GM23248 (cell line): ENCODE measurements around the gene BRI3BP. TPM values are rescaled to one million over a fixed set of nuclear protein-coding genes. Genes with fewer than 3 reads are reported as not detected.

Source experiments
- DNase-seq: peaks from one replicate; pipeline ENCODE4 v3.0.0-alpha.2; 2015
- H2AFZ ChIP-seq: fragments of 200-600 bp; sonication (generic); 2 replicates; pipeline ENCODE4 v1.6.1; 2016; ENCODE audit warnings: antibody characterized with exemption
- H3F3A ChIP-seq: fragments of 200-600 bp; sonication (generic); 2 replicates; pipeline ENCODE4 v1.6.1; 2016; ENCODE audit warnings: mild to moderate bottlenecking, antibody characterized with exemption, mixed run types; ENCODE audit not compliant: insufficient read depth
- H3K27ac ChIP-seq: fragments of 200-600 bp; sonication (generic); 2 replicates; pipeline ENCODE4 v1.5.1; 2016; ENCODE audit warnings: mild to moderate bottlenecking
- H3K27me3 ChIP-seq: fragments of 200-600 bp; sonication (generic); replicated peaks from 2 replicates; pipeline ENCODE4 v1.6.1; 2016; ENCODE audit warnings: mild to moderate bottlenecking; ENCODE audit not compliant: insufficient read depth
- H3K36me3 ChIP-seq: fragments of 200-600 bp; sonication (generic); 2 replicates; pipeline ENCODE4 v1.6.1; 2016; ENCODE audit warnings: low read depth, mild to moderate bottlenecking
- H3K4me1 ChIP-seq: fragments of 200-600 bp; sonication (generic); 2 replicates; pipeline ENCODE4 v1.6.1; 2016; ENCODE audit warnings: mild to moderate bottlenecking; ENCODE audit not compliant: insufficient read depth
- H3K4me2 ChIP-seq: fragments of 200-600 bp; sonication (generic); one replicate; pipeline ENCODE4 v1.6.1; 2016; ENCODE audit warnings: mild to moderate bottlenecking; ENCODE audit not compliant: unreplicated experiment
- H3K4me3 ChIP-seq: fragments of 200-600 bp; sonication (generic); 2 replicates; pipeline ENCODE4 v1.5.1; 2016; ENCODE audit warnings: mild to moderate bottlenecking
- H3K79me2 ChIP-seq: fragments of 200-600 bp; sonication (generic); 2 replicates; pipeline ENCODE4 v1.6.1; 2016; ENCODE audit warnings: mild to moderate bottlenecking; ENCODE audit not compliant: insufficient read depth
- H3K9ac ChIP-seq: fragments of 200-600 bp; sonication (generic); 2 replicates; pipeline ENCODE4 v1.6.1; 2016; ENCODE audit warnings: mild to moderate bottlenecking
- H3K9me2 ChIP-seq: fragments of 200-600 bp; sonication (generic); 2 replicates; pipeline ENCODE4 v1.6.1; 2016; ENCODE audit warnings: mixed run types, mild to moderate bottlenecking, moderate library complexity; ENCODE audit not compliant: insufficient read depth
- H3K9me3 ChIP-seq: fragments of 200-600 bp; sonication (generic); one replicate; pipeline ENCODE4 v1.6.1; 2017; ENCODE audit warnings: low read depth
- H4K20me1 ChIP-seq: fragments of 200-600 bp; sonication (generic); 2 replicates; pipeline ENCODE4 v1.6.0; 2016; ENCODE audit not compliant: insufficient read depth
- EZH2 ChIP-seq: fragments of 200-600 bp; sonication (generic); IDR thresholded peaks from 2 replicates; pipeline ENCODE4 v1.6.1; 2018; ENCODE audit warnings: antibody characterized with exemption, mild to moderate bottlenecking; ENCODE audit not compliant: insufficient read depth, poor library complexity, severe bottlenecking
- EZH2phosphoT487 ChIP-seq: fragments of 200-600 bp; sonication (generic); IDR thresholded peaks from 2 replicates; pipeline ENCODE4 v1.6.1; 2018; ENCODE audit warnings: antibody characterized with exemption, moderate library complexity, mild to moderate bottlenecking, low read depth; ENCODE audit not compliant: insufficient read depth
- WGBS, 2 experiments: methylation state at CpG; one replicate each; pipeline ENCODE4 v1.1.6; 2015 to 2017; ENCODE audit warnings: low lambda C conversion rate in 2 of 2, low coverage in 1 of 2; ENCODE audit errors: missing lambda C conversion rate in 2 of 2; 5-methylcytosine and 5-hydroxymethylcytosine counted together
- in situ Hi-C: fragments of 300-500 bp; cut with MboI; formaldehyde crosslinking; loops from 2 replicates; pipeline ENCODE4 v1.15.0; 2020
- polyA plus RNA-seq: library from polyadenylated mRNA; unstranded; fragments of >200 nt; fragmentation: Nextera tagmentation; extraction: Ambion mirVana; gene quantifications from 2 replicates; pipeline ENCODE4 v1.2.1, GENCODE V29; 2016
- small RNA-seq: library from RNA; depleted of rRNA; stranded (forward); fragments of <200 nt; gene quantifications from one replicate; pipeline ENCODE3, GENCODE V24; 2014; ENCODE audit warnings: low read depth, low replicate concordance
- total RNA-seq: library from RNA; depleted of rRNA; stranded (reverse); fragments of >200 nt; shearing (Covaris generic); gene quantifications from 2 replicates; pipeline ENCODE4 v1.2.3, GENCODE V29; 2014; rRNA removed

Gene BRI3BP
- total and polyA plus RNA-seq, 2 experiments from 2014 or later: 3.5 to 4.2 TPM

- no peak overlapping the region for H3K4me3 ChIP-seq
- DNase-seq: no peak
- H3K27ac ChIP-seq: no peak overlapping the region
- peaks cover 20% of the 10 kb centered on the region; the same call in 1 of the 2 replicates for H3K79me2 ChIP-seq
- H3K9me3 ChIP-seq: no peaks in the 10 kb centered on the region
- TF ChIP-seq EZH2phosphoT487 (no peak), EZH2 (no peak)
- H3K9me2 ChIP-seq: no peaks in the 10 kb centered on the region
- no peak overlapping the region for H3K9ac ChIP-seq
- no peaks in the 10 kb centered on the region for H3K36me3 ChIP-seq
- peaks cover 7% of the 10 kb centered on the region for H3F3A ChIP-seq
- peaks cover 6% of the 10 kb centered on the region; the same call in 1 of the 2 replicates for H3K4me1 ChIP-seq
- H2AFZ ChIP-seq: no peak overlapping the region
- in situ Hi-C loops: no loop called here
- no peaks in the 10 kb centered on the region for H3K27me3 ChIP-seq
- H3K4me2 ChIP-seq: no peak overlapping the region
- H4K20me1 ChIP-seq: no peaks in the 10 kb centered on the region
- WGBS, 2 experiments: 93 to 94% methylated on average over 6 of the region's 6 CpGs
Observed at GRCh38 chr12:125076103-125076502, 82.7 kb downstream of the BRI3BP start.

- DNase-seq: no peak
- Histone ChIP-seq H3K9me2 (no peaks in the 10 kb centered on the region), H3K9me3 (no peaks in the 10 kb centered on the region)
Observed at GRCh38 chr12:125079084-125079483, 85.6 kb downstream of the BRI3BP start.

GRCh38 chr12:125079648-125080645 is 86.5 kb downstream of the BRI3BP start:
- H3K4me3 ChIP-seq: peak overlapping the region; percentile 62
- no peaks in the 10 kb centered on the region for H3K9me2 ChIP-seq
- H4K20me1 ChIP-seq: no peaks in the 10 kb centered on the region
- H3K4me1 ChIP-seq: peaks cover 6% of the 10 kb centered on the region; the same call in 1 of the 2 replicates
- H3F3A ChIP-seq: peaks cover 7% of the 10 kb centered on the region
- H3K36me3 ChIP-seq: no peaks in the 10 kb centered on the region
- peak overlapping the region; percentile 79 for H2AFZ ChIP-seq
- H3K27ac ChIP-seq: peak overlapping the region; percentile 95
- H3K4me2 ChIP-seq: peak overlapping the region; percentile 87
- no peaks in the 10 kb centered on the region for H3K79me2 ChIP-seq
- DNase-seq: peak; percentile 92
- peak overlapping the region; percentile 82 for H3K9ac ChIP-seq
- H3K9me3 ChIP-seq: no peaks in the 10 kb centered on the region
- in situ Hi-C loops: no loop called here
- H3K27me3 ChIP-seq: no peaks in the 10 kb centered on the region
- 24 to 25% methylated on average over 15 of the region's 15 CpGs for WGBS, 2 experiments
- TF ChIP-seq EZH2phosphoT487 (no peak), EZH2 (no peak)

More at GRCh38 chr12:125079084-125079483, 85.6 kb downstream of the BRI3BP start:
- Histone ChIP-seq H3F3A (peaks cover 7% of the 10 kb centered on the region), H3K9ac (no peak overlapping the region), H4K20me1 (no peaks in the 10 kb centered on the region), H3K4me2 (no peak overlapping the region), H3K27me3 (no peaks in the 10 kb centered on the region), H3K36me3 (no peaks in the 10 kb centered on the region), H3K4me1 (peaks cover 6% of the 10 kb centered on the region; the same call in 1 of the 2 replicates), H3K4me3 (no peak overlapping the region), H3K79me2 (0 out of 2 replicates have a peak, but pooled peaks cover 2% of the 10 kb centered on the region), H2AFZ (no peak overlapping the region), H3K27ac (peak overlapping the region; percentile 95)
- TF ChIP-seq EZH2 (no peak), EZH2phosphoT487 (no peak)
- WGBS, 2 experiments: 85% methylated on average over 10 of the region's 10 CpGs
- in situ Hi-C loops: no loop called here

Small RNA genes lying within 50 kb of the gene (small RNA-seq; reads per million reads assigned to genes)
- gene AC122688.1: not detected

Other genes with a start within 250 kb of the BRI3BP start
- 2.2 and 3.2 TPM in 2 replicates for gene SCARB1, start 129.8 kb upstream of the BRI3BP start, total RNA-seq
- 5.0 and 5.2 TPM in 2 replicates for gene SCARB1, start 129.8 kb upstream of the BRI3BP start, polyA plus RNA-seq
- 1,383 and 1,496 TPM in 2 replicates for gene UBC, start 79.0 kb upstream of the BRI3BP start, total RNA-seq
- gene UBC, start 79.0 kb upstream of the BRI3BP start, polyA plus RNA-seq: 1,490 and 1,515 TPM in 2 replicates
- 15.3 and 16.0 TPM in 2 replicates for gene DHX37, start 4.5 kb upstream of the BRI3BP start, total RNA-seq
- gene DHX37, start 4.5 kb upstream of the BRI3BP start, polyA plus RNA-seq: 9.0 TPM in 2 replicates
- gene AACS, start 71.8 kb downstream of the BRI3BP start, total RNA-seq: 14.0 and 16.9 TPM in 2 replicates
- 14.7 and 15.5 TPM in 2 replicates for gene AACS, start 71.8 kb downstream of the BRI3BP start, polyA plus RNA-seq
- gene TMEM132B, start 192.7 kb downstream of the BRI3BP start, total RNA-seq: under 0.01 and 1.6 TPM in 2 replicates
- 0.05 and 0.06 TPM in 2 replicates for gene TMEM132B, start 192.7 kb downstream of the BRI3BP start, polyA plus RNA-seq